ENCODE results near the gene RPH3AL. TPM values are rescaled to one million over a fixed set of nuclear protein-coding genes. Genes with fewer than 3 reads are reported as not detected.
"Not testable (repeated sequence)": the region's sequence is repeated elsewhere in the genome, so short reads cannot be mapped to it uniquely, and the experiment has no call there.

Gene RPH3AL
- total RNA-seq, 4 donors from 2014 or later, result 10.0 to 51.1 (median 25.7) TPM

DNA sequence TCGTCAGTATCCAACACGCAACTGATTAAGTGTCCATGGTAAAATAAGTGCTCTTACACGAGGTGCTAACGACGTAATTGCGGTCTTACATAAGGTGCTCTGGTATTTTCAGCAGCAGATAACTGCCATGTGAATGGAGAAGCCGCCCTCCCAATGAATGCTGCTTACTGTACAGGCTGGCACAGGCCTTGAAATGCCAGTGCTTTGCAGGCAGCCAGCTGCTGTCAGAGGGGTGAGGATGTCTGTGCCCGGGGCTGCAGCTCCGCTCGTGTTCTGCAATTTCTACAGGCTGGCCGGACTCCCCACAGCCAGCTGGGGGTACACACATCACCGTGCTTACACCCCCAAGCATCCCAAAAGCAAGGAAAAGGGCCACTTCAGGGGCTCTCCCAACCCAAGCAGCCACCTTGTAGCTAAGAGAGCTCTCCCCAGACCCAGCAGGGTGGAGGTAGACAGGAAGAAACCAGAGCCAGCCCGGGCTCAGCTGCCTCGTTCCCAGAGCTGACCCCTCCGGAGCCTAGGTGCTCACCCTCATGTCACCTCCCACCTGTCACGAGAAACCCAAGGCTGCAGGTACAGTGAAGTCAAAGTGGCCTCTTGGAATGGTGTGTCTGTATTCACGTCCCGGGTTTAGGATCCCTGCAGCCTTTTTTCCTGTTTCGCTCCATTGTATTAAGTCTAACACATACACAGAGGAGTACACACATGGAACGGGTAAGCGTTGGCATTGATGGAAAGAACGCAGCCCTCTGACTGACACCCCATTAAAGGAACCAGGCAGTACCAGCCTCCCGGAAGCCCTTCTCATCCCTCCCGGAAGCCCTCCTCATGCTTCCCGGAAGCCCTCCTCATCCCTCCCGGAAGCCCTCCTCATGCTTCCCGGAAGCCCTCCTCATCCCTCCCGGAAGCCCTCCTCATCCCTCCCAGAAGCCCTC lies 27.2 kb upstream of the RPH3AL start:
- no peak for DNase-seq (ENCODE audit: low spot score)
- no peak for ATAC-seq (ENCODE audit: low FRiP score)
- TF ChIP-seq, protein P1, sequence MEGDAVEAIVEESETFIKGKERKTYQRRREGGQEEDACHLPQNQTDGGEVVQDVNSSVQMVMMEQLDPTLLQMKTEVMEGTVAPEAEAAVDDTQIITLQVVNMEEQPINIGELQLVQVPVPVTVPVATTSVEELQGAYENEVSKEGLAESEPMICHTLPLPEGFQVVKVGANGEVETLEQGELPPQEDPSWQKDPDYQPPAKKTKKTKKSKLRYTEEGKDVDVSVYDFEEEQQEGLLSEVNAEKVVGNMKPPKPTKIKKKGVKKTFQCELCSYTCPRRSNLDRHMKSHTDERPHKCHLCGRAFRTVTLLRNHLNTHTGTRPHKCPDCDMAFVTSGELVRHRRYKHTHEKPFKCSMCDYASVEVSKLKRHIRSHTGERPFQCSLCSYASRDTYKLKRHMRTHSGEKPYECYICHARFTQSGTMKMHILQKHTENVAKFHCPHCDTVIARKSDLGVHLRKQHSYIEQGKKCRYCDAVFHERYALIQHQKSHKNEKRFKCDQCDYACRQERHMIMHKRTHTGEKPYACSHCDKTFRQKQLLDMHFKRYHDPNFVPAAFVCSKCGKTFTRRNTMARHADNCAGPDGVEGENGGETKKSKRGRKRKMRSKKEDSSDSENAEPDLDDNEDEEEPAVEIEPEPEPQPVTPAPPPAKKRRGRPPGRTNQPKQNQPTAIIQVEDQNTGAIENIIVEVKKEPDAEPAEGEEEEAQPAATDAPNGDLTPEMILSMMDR (IDR thresholded peaks at IDR 0.05), result no peak

DNA sequence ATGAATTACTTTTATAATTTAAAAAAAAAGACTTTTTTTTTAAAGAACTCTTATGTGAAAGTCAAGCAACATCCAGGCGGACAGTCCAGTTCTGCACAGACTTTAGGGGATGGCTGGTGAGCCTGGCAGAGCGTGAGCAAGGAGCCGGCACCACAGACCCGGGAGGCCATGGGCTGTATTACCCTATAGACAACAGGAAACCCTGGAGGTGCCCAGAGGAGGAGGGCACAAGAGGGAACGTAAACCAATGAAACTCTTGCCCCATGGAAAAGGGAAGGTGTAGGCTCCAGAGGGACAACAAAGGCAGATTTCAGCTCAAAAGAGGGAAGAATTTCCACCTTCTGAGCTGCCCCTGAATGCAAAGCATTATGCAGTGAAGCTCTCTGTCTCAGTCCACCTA lies 25.5 kb upstream of the RPH3AL start:
- DNase-seq (ENCODE audit: low spot score) (no peak), ATAC-seq (ENCODE audit: low FRiP score) (no peak)
- TF ChIP-seq, protein P1 (IDR thresholded peaks at IDR 0.05), result no peak

DNA sequence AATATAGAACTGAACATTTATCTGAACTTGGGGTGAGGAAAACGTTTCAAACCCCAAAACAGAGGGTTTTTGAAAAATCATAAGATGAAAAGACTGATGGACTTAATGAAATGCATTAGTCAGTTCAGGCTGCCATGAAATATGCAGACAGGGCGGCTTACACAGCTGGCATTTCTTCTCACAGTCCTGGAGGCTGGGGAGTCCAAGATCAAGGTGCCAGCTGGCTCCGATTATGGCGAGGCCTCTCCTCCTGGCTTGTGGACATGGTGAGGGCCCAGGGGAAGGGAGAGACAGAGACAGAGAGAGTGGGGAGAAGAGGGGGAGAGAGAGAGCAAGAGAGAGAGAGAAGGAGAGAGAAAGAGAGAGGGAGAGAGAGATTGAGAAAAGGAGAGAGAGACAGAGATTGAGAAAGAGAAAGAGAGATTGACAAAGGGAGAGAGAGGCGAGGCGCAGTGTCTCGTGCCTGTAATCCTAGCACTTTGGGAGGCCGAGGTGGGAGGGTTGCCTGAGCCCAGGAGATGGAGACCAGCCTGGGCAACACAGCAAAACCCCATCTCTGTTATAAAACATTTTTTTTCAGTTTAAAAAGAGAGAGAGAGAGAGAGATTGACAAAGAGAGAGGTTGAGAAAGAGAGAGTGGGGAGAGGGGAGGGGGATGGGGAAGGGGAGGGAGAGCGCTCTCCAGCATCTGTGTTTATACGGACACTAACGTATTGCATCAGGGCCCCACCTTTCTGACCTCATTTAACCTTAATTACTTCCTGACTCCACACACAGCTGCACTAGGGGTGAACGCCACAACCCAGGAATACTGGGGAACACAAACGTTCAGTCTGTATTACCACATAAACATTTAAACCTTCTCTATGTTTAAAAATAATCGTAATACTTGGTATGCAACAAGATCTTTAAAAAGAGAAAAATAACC lies 24.6 kb upstream of the RPH3AL start:
- DNase-seq (ENCODE audit: low spot score) (no peak), ATAC-seq (ENCODE audit: low FRiP score) (no peak)

DNA sequence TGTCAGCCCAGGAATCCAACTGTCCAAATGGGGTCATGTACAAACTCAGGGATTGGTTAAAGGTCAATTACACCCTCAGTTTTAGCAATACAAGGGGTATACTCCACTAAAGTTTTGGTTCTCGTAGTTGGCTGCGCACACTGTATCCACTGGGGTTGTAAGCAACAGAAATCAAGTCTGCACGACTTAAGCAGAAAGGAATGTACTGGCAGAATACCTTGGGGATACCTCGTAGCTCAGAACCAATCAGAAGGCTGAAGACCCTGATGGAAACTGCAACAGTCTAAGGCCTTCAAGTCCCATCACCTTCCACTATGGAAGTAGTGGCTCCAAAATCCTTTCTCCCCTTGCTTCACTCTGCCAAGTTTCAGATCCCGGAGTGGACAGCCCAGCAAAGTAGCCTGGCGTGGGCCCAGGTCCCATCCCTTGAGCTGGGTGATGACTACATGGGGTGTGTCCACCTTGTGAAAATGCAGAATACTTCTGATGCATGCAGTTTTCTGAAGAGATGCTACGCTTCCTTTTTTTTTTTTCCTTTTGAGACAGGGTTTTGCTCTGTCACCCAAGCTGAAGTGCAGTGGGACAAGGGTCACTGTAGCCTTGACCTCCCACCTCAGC lies 21.1 kb upstream of the RPH3AL start:
- no peak for ATAC-seq (ENCODE audit: low FRiP score)
- no peak for DNase-seq (ENCODE audit: low spot score)
- TF ChIP-seq, protein P1 (IDR thresholded peaks at IDR 0.05), result no peak

More for the DNA sequence above, 24.6 kb upstream of the RPH3AL start:
- TF ChIP-seq, protein P1 (IDR thresholded peaks at IDR 0.05), result no peak

DNA sequence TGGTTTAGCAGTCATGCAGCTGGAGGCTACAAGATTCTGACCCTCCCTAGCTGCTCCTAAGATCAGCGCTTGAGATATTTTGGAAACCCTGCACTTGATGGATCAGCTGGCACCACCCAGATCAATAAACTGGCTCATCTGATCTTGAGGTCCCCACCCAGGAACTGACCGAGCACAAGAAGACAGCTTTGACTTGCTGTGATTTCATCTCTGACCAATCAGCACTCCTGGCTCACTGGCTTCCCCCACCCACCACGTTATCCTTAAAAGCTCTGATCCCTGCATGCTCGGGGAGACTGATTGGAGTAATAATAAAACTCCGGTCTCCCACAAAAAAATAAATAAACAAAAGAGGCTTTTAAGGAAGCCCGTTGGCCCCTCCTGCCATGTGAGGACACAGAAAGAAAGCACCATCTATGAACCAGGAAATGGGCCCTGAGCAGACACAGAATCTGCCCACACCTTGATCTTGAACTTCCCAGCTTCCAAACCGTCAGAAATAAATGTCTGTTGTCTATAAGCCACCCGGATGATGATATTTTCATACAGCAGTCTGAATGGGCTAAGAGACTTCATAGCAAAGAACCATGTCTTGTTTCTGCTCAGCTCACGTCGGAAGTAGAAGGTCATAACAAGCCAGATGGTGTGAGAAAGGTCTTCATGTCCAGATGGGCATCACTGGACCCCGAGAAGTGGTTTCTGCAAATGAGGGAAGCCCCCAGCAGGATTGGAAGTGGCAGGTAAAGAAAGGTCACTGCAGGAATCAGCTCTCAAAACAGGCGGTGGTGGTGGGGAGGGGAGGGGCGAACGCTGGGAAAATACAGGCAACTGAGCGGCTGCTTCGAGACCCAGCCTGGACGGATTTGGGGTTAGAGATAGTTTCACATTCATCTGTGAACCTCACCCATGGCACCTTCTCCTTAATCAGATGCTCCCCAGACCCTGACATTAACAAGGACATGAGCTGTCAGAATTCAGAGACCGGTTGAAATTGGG lies 19.8 kb upstream of the RPH3AL start:
- ATAC-seq (ENCODE audit: low FRiP score), result no peak
- DNase-seq (ENCODE audit: low spot score), result no peak
- TF ChIP-seq, protein P1 (IDR thresholded peaks at IDR 0.05), result no peak

DNA sequence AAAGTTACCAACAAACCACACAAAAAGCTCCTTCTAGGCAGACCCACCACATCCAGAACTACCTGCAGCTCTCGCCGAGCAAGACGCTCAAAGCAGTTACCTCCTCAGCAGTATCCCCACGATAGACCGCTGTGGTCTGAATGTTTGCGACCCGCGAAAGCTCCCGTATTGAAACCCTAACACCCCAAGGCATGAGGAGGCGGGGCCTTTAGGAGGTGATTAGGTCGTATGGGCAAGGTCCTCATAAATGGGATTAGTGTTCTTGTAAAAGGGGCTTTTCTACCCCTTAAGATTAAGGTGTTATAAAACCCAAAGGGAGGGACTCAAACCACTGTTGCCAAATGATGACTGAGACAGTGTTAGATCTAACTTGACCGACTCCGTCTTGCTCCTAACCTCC lies 19.0 kb upstream of the RPH3AL start:
- TF ChIP-seq, protein P1 (IDR thresholded peaks at IDR 0.05), result no peak
- no peak for DNase-seq (ENCODE audit: low spot score)
- ATAC-seq (ENCODE audit: low FRiP score), result no peak

DNA sequence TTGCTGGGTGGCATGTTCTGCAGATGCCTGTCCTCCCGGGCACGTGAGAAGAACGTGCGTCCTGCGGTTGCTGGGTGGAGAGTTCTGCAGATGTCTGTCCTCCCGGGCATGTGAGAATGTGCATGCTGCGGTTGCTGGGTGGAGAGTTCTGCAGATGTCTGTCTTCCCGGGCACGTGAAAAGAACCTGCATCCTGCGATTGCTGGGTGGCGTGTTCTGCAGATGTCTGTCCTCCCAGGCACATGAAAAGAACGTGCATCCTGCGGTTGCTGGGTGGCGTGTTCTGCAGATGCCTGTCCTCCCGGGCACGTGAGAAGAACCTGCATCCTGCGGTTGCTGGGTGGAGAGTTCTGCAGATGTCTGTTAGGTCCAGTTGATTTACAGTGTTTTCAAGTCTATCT lies 15.0 kb upstream of the RPH3AL start:
- not testable (repeated sequence) for DNase-seq (ENCODE audit: low spot score)

DNA sequence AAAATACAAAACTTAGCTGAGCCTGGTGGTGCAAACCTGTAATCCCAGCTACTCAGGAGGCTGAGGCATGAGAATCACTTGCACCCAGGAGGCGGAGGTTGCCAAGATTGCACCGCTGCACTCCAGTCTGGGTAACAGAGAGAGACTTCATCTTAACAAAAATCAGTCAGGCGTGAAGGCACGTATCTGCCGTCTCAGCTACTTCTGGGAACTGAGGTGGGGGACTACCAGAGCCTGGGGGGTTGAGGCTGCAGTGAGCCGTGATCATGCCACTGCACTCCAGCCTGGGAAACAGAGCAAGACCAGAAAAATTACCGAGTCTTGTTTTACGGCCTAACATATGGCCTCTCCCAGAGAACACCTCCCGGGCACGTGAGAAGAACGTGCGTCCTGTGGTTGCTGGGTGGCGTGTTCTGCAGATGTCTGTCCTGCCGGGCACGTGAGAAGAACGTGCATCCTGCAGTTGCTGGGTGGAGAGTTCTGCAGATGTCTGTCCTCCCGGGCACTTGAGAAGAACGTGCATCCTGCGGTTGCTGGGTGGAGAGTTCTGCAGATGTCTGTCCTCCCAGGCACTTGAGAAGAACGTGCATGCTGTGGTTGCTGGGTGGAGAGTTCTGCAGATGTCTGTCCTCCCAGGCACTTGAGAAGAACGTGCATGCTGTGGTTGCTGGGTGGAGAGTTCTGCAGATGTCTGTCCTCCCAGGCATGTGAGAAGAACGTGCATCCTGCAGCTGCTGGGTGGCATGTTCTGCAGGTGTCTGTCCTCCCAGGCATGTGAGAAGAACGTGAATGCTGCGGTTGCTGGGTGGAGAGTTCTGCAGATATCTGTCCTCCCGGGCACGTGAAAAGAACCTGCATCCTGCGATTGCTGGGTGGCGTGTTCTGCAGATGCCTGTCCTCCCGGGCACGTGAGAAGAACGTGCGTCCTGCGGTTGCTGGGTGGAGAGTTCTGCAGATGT lies 14.3 kb upstream of the RPH3AL start:
- not testable (repeated sequence) for ATAC-seq (ENCODE audit: low FRiP score); DNase-seq (ENCODE audit: low spot score)

More for the DNA sequence above, 15.0 kb upstream of the RPH3AL start:
- ATAC-seq (ENCODE audit: low FRiP score), result not testable (repeated sequence)

Data from omental fat pad (tissue), 4 donors.